Measurements from ENCODE around the gene AADAC. TPM values are rescaled to one million over a fixed set of nuclear protein-coding genes. Genes with fewer than 3 reads are reported as not detected.

The AADAC gene
- total and polyA plus RNA-seq, 2 of the 13 experiments (the other 11 are each of a cell fraction or from before 2014, with no cell fraction given) = 0.87 to 1.5 TPM

DNA sequence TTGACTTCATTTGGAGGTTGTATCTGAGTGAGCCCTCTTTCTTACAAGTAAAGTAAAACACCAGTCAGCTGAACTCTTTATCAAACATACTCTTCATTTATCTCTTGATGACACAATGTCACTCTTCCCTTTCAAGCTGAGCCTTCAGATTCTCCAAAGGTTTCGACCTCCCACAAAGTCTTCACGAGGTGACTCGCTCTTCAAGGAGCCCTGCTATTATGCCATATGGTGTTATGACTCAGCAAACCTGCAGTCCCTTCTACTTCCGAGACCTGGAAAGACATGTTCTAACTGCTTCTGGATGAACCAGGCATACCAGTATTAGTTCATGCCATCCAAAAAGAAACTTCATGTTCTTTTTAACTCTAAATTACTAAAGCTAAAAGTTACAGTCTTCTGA, 23.1 kb downstream of the AADAC start:
- H2AFZ ChIP-seq (ENCODE audit: low read length) = peak overlapping the region; percentile 46
- CTCF ChIA-PET (ENCODE audit: low intra/inter-chr PET ratio, low total read pairs) = interaction anchor here (3.4 to 3.6 kb wide), 2 partner anchors 369 to 397 kb away, joined by 31 to 34 read pairs; no protein-coding TSS in a partner anchor
- ATAC-seq (no peak), FAIRE-seq (no peak), DNase-seq (ENCODE audit: low spot score) (no peak)
- in situ Hi-C loops (cut with HindIII; ENCODE audit: extremely low pct_ligation_motif_present, low pct_unique_long_range_greater_than_20kb) = loop anchor here (10.0 kb wide), 1 partner anchor 372 kb away; the partner anchor contains the start of gene IGSF10
- no TSS peak for BruUV-seq (replicated peaks)
- H3K36me3 ChIP-seq (replicated peaks in 1 of 2; ENCODE audit: control insufficient read depth in 1 of 2, insufficient read depth in 2 of 2, low read length in 2 of 2) = no peaks in the 10 kb centered on the region
- no peak overlapping the region for H3K4me3 ChIP-seq (replicated peaks in 1 of 3; ENCODE audit: insufficient read depth in 1 of 3, low read depth in 2 of 3, low read length in 3 of 3)
- no peaks in the 10 kb centered on the region for H3K79me2 ChIP-seq (ENCODE audit: insufficient read depth, low read length)
- H3K9ac ChIP-seq (ENCODE audit: insufficient read depth, low read depth, low read length) = no peak overlapping the region
- H4K20me1 ChIP-seq (ENCODE audit: insufficient read depth, low read length) = no peaks in the 10 kb centered on the region
- H3K4me2 ChIP-seq (ENCODE audit: low read depth, low read length) = no peak overlapping the region
- TF ChIP-seq, protein P1, sequence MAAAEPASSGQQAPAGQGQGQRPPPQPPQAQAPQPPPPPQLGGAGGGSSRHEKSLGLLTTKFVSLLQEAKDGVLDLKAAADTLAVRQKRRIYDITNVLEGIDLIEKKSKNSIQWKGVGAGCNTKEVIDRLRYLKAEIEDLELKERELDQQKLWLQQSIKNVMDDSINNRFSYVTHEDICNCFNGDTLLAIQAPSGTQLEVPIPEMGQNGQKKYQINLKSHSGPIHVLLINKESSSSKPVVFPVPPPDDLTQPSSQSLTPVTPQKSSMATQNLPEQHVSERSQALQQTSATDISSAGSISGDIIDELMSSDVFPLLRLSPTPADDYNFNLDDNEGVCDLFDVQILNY (CRISPR knock-in tag; conservative IDR thresholded peaks at IDR 0.05) = no peak
- TF ChIP-seq NFE2 (CRISPR knock-in tag; IDR thresholded peaks at IDR 0.05) = peak; percentile 19; the same call in 1 of the 2 replicates
- no peak for TF ChIP-seq HDAC2 (CRISPR knock-in tag; IDR thresholded peaks at IDR 0.05)
- TF ChIP-seq FOSL2 (CRISPR knock-in tag; IDR thresholded peaks at IDR 0.05) = peak; percentile 61
- TF ChIP-seq NFE2L2 (IDR thresholded peaks at IDR 0.05; ENCODE audit: low read length) = 0 out of 2 replicates have a peak, but pooled peaks have one; percentile 45
- TF ChIP-seq FOXP1 (IDR thresholded peaks at IDR 0.05) = no peak
- TF ChIP-seq FOXP1 (CRISPR knock-in tag; IDR thresholded peaks at IDR 0.05) = no peak
- H3K27ac ChIP-seq (ENCODE audit: extremely low read length, insufficient read depth, low read length) = no peak overlapping the region
- peaks cover 8% of the 10 kb centered on the region; the same call in 1 of the 2 replicates for H3K4me1 ChIP-seq (ENCODE audit: insufficient read depth, low read length)
- H3K27me3 ChIP-seq (ENCODE audit: control insufficient read depth in 1 of 2, insufficient read depth in 2 of 2, low read length in 2 of 2) = no peaks in the 10 kb centered on the region
- POLR2A ChIA-PET = interaction anchor here (0.6 kb wide), 1 partner anchor 35 kb away, joined by 3 read pairs; no protein-coding TSS in a partner anchor
- intact Hi-C loops (cut with micrococcal nuclease; ENCODE audit: unreplicated experiment) = loop anchor here (5.0 kb wide), 1 partner anchor 110 kb away; no protein-coding TSS in a partner anchor
- whole genome bisulfite sequencing (ENCODE audit: low lambda C conversion rate) = 86% methylated on average over 4 of the region's 4 CpGs
- H3K9me3 ChIP-seq (ENCODE audit: low read length) = no peaks in the 10 kb centered on the region
